Effector memory CD4-positive, alpha-beta T cell (primary cell): Measurements from ENCODE around the gene LAMB4.

Experiments used
- DNase-seq, 3 donors: peaks; one replicate each; pipeline ENCODE4 v3.0.0-alpha.2; 2020
- H3K27ac ChIP-seq: 2 replicates; pipeline ENCODE4 v1.7.0; 2013; ENCODE audit warnings: mild to moderate bottlenecking, low read length, moderate library complexity; ENCODE audit not compliant: insufficient read depth, poor library complexity, severe bottlenecking
- H3K27me3 ChIP-seq: replicated peaks from 2 replicates; pipeline ENCODE4 v1.7.0; 2013; ENCODE audit warnings: mild to moderate bottlenecking, low read length; ENCODE audit not compliant: insufficient read depth, control insufficient read depth, poor library complexity, severe bottlenecking
- H3K36me3 ChIP-seq: 2 replicates; pipeline ENCODE4 v1.7.0; 2013; ENCODE audit warnings: mild to moderate bottlenecking, low read length, moderate library complexity; ENCODE audit not compliant: control insufficient read depth, insufficient read depth
- H3K4me1 ChIP-seq: 2 replicates; pipeline ENCODE4 v1.7.0; 2013; ENCODE audit warnings: low read length, mild to moderate bottlenecking; ENCODE audit not compliant: control insufficient read depth, insufficient read depth, poor library complexity, severe bottlenecking
- H3K4me3 ChIP-seq: 2 replicates; pipeline ENCODE4 v1.7.0; 2013; ENCODE audit warnings: low read length, low read depth, mild to moderate bottlenecking; ENCODE audit not compliant: insufficient read depth, poor library complexity, severe bottlenecking
- H3K9me3 ChIP-seq: 2 replicates; pipeline ENCODE4 v1.7.0; 2013; ENCODE audit warnings: mild to moderate bottlenecking, low read length, moderate library complexity; ENCODE audit not compliant: control insufficient read depth

Gene LAMB4

DNA sequence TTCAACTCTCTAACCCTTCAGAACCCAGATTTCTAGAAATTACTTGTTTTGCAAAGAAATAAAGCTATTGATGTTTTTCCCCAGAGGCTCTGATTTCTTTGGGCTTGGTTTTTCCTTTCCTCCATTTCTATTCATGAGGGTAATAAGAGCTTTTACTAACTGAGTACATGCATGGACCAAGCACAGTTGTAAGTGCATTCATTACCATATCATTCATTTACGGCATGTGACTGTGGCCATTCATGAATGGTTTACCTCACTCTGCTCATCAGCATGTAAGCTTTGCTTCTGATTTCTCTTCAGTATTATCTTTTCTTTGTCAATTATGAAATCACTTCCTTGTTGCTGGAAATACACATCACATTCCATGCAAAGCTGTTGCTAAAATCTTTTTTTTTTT is 42.4 kb downstream of the LAMB4 start:
- H3K27ac ChIP-seq = no peak overlapping the region
- H3K4me3 ChIP-seq = no peak overlapping the region
- no peaks in the 10 kb centered on the region for H3K36me3 ChIP-seq
- no peaks in the 10 kb centered on the region for H3K4me1 ChIP-seq
- no peak for DNase-seq
- H3K9me3 ChIP-seq = no peaks in the 10 kb centered on the region
- H3K27me3 ChIP-seq = no peaks in the 10 kb centered on the region

DNA sequence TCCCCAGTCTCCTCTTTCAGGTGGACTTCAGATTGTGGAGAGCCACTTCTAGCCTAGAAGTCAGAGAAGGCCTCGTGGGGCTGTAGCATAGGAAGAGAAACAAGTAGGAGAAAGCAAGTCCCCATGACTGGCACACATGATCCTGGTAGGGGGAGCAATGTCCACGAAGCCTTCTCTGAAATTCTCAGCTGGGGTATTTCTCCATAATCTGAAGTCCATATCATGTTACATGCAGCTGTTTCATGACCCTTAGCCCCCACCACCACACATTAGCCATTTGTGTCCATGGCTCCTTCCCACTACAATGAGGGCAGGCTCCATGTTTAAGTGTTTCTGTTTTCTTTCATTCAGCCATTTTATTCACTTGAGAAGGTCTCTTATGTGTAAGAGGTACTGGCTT is 43.2 kb downstream of the LAMB4 start:
- no peak for DNase-seq
- H3K4me1 ChIP-seq = no peaks in the 10 kb centered on the region
- no peaks in the 10 kb centered on the region for H3K36me3 ChIP-seq
- H3K27me3 ChIP-seq = no peaks in the 10 kb centered on the region
- no peak overlapping the region for H3K27ac ChIP-seq
- H3K9me3 ChIP-seq = no peaks in the 10 kb centered on the region
- H3K4me3 ChIP-seq = no peak overlapping the region

DNA sequence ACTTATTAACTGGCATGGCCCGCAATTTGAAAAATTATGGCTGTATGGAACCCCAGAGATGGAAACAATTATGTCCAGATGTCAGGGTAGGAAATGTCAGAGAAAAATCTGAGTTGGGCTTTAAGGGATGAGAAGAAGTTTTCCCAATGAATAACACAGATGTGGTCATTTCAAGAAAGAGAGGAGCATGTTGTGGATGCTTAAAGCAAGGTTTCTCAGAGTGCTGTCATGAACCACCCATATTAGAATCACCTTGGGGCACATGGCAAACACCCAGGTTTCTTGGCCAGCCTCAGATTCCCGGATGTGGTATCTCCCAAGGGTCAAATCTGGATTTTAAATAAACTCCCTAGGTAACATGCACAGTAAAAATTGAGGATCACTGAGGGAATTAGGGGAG is 43.6 kb downstream of the LAMB4 start:
- H3K9me3 ChIP-seq = no peaks in the 10 kb centered on the region
- no peak for DNase-seq
- no peaks in the 10 kb centered on the region for H3K4me1 ChIP-seq
- H3K27ac ChIP-seq = no peak overlapping the region
- H3K36me3 ChIP-seq = no peaks in the 10 kb centered on the region
- no peak overlapping the region for H3K4me3 ChIP-seq
- no peaks in the 10 kb centered on the region for H3K27me3 ChIP-seq

DNA sequence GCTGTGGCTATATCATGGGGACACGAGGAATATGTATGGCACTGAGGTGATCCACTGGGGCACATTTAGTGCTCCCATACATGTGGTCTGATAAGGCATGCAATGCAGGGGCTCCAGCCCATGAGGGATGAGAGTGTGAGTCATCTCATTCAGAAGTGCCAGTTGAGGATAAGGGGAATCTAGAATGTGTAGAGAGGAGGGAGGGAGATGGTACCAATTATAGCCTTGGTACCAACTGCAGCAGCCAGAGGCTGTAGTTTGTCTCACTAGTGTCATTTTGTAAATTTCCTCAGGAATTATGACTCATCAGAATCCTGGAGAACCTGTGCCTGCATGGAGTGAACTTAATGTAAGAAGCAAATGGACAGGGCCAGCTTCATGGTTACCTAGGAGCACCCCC is 46.2 kb downstream of the LAMB4 start:
- Histone ChIP-seq H3K4me1 (no peaks in the 10 kb centered on the region), H3K27me3 (no peaks in the 10 kb centered on the region), H3K4me3 (no peak overlapping the region), H3K9me3 (no peaks in the 10 kb centered on the region), H3K36me3 (no peaks in the 10 kb centered on the region), H3K27ac (no peak overlapping the region)
- DNase-seq = no peak

DNA sequence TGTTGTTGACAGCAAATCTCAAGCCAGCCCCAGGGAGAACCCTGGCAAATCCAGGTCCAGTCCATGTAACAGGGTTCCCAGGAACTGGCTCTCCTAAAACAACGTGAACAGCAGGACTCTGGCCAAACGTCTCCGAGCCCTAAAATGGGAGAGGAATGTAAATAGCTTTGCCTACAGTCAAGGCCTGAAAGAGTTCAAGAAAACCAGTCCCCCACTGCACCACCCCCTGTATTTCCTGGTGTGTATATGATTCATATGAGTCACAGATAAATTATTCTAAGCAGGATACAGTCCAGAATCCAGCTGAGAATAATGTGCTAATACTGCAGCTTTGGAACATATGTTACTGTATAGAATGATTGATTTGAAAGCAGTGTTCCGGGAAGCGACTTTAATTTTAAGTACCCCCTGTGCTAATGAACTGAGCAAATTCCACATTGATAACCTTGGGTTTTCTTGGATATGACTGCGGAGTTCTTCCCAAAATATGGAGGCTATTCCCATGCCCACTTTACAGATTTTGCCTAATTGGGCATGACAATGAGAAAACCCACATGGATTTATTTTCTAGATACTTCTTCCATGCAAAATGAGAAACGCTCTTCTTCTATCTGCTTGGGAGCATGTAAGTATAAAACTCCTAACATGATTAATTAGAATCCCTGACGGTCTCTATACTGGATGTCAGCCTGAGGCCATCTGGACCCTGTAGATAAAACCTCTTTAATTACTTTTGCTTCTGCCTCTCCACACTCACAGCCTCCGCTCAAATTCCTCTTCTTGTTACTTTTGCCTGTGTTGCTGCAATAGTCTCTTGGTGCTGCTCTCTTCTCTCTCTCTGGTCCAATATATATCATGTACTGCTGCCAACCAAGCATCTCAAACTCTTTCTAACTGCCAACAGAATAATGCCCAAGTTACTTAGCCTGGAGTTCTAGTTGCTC is 50.2 kb downstream of the LAMB4 start:
- no peaks in the 10 kb centered on the region for H3K27me3 ChIP-seq
- H3K27ac ChIP-seq = no peak overlapping the region
- DNase-seq = no peak
- no peaks in the 10 kb centered on the region for H3K36me3 ChIP-seq
- no peaks in the 10 kb centered on the region for H3K9me3 ChIP-seq
- H3K4me3 ChIP-seq = no peak overlapping the region
- no peaks in the 10 kb centered on the region for H3K4me1 ChIP-seq

DNA sequence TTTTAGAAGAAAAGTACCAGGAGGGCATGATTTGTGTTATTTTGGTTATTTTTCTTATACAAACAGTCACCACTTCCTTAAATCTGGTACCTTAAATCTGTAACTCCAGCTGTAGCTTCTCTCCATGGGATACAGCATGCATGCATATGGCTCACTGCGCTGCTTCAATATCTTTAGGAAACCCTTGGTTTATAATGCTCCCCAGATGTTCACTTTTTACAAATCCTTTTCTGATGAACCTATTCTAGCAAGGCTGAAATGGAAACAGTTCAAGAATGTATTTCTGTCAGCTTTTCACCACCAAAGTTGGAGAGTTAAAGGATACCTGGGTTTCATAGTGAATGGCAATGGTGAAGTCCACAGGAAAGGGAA is 50.9 kb downstream of the LAMB4 start:
- no peaks in the 10 kb centered on the region for H3K27me3 ChIP-seq
- no peaks in the 10 kb centered on the region for H3K36me3 ChIP-seq
- no peak overlapping the region for H3K27ac ChIP-seq
- H3K4me3 ChIP-seq = no peak overlapping the region
- no peaks in the 10 kb centered on the region for H3K9me3 ChIP-seq
- H3K4me1 ChIP-seq = no peaks in the 10 kb centered on the region
- no peak for DNase-seq

DNA sequence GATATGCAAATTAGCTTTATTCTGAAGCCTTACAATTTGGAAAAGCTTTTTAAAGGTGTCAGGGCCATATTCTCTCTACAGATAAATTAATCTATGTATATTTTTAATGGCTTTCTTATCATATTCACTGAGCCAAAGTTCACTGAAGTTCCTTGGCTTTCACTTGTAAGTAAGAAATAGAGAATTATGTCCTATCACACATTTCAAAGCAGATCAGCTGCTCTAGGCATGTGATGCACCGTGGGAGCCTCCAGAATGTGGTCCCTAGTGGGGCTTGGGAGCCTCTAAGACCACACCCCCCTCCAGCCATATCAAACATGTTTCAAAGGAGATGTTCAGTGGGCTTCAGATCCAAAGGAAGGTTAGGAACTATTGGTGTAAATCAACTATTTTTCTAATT is 51.5 kb downstream of the LAMB4 start:
- no peaks in the 10 kb centered on the region for H3K9me3 ChIP-seq
- no peak for DNase-seq
- H3K36me3 ChIP-seq = no peaks in the 10 kb centered on the region
- no peaks in the 10 kb centered on the region for H3K27me3 ChIP-seq
- no peak overlapping the region for H3K27ac ChIP-seq
- H3K4me1 ChIP-seq = no peaks in the 10 kb centered on the region
- H3K4me3 ChIP-seq = no peak overlapping the region

DNA sequence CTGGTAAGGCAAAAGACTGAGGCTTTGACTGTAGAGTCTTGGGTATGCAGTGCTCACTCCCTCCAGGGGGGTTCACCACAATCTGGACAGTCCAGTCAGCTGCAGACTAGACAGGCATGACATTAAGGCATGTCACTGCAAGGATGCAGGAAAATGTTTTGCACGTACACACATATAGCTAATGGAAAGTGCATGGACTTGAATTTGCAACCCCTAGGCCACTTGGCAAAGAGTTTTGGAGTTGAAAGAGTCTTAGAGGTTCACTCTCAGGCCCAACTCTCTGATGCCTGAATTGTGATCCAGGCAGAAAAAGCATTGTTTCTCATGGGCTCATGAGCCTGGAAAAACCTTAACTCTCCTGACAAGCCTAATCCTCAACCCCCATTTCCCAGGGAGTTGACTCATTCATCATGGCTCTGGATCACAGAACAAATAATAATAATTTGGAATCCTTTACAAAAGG is 51.9 kb downstream of the LAMB4 start:
- Histone ChIP-seq H3K4me3 (no peak overlapping the region), H3K27ac (no peak overlapping the region), H3K4me1 (no peaks in the 10 kb centered on the region), H3K27me3 (no peaks in the 10 kb centered on the region), H3K9me3 (no peaks in the 10 kb centered on the region), H3K36me3 (no peaks in the 10 kb centered on the region)
- no peak for DNase-seq

DNA sequence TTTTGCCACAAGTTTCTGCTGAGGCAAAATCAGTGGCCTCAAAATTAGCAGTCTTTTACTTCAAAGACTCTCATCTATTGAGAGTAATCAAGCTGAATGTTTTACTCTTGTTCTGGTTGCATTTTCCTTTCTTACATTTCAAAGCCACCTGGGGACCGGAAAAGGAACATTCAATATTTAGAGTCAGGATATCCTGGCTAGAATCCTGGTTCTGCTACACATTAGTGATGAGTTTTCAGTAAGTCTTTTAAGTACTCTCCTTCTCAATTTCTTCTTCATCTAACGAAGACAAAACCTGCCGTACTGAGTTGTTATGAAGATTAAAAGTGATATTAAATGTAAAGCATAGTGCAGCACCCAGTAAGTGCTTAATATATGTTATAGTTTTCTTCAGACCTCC is 52.5 kb downstream of the LAMB4 start:
- Histone ChIP-seq H3K4me3 (no peak overlapping the region), H3K4me1 (no peaks in the 10 kb centered on the region), H3K27ac (no peak overlapping the region), H3K27me3 (no peaks in the 10 kb centered on the region), H3K9me3 (no peaks in the 10 kb centered on the region), H3K36me3 (no peaks in the 10 kb centered on the region)
- no peak for DNase-seq

DNA sequence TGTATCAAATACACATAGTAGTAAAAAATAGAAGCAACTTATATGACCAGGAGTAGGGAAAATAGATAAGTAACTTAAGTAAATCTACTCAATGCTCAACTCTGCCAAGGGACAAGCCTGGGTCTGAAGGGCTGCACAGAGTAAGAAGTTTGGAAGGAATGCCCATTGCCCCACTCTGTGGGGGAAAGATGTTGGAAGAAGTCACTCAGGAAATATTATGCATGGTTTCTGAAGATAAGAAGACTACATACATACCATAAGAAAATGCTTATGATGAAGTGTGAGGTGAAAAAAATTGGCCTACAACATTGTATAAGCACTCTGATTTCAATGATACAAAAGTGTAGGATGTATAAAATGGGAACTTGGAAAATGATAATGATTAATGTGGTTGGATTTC is 54.0 kb downstream of the LAMB4 start:
- Histone ChIP-seq H3K9me3 (no peaks in the 10 kb centered on the region), H3K4me1 (no peaks in the 10 kb centered on the region), H3K4me3 (no peak overlapping the region), H3K27me3 (no peaks in the 10 kb centered on the region), H3K36me3 (no peaks in the 10 kb centered on the region), H3K27ac (no peak overlapping the region)
- no peak for DNase-seq
